ENCODE measurements around the gene LGALS7.
A peak's percentile ranks its signal among the peaks of the same experiment; 100 is the strongest.
"Not testable (repeated sequence)": the region's sequence is repeated elsewhere in the genome, so short reads cannot be mapped to it uniquely, and the experiment has no call there.

LGALS7 gene

DNA sequence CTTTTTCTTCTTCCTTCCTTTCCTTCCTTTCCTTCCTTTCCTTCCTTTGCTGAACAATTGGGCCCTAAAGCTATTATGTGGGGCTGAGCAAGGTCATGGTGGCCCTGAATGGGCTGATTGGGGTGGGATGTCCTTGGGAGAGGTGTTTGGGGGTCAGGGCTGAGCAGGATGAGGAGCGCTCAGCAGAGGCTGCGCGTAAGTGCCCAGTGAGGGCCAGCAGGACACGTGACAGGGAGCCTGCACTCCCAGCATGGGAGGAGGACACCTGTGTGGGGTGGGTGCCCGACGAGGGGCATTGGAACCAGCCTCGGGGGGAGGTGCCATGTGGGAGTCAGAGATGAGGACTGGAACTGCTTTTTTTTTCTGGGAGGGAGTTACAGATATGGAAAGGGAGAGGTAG is 5.4 kb upstream of the LGALS7 start:
- Histone ChIP-seq H3K27me3 (replicated peaks; ENCODE audit: control insufficient read depth, insufficient read depth, low read length) (no peaks in the 10 kb centered on the region), H3K4me3 (replicated peaks; ENCODE audit: low read depth, low read length) (no peak overlapping the region), H3K36me3 (ENCODE audit: control insufficient read depth, insufficient read depth, low read length) (no peaks in the 10 kb centered on the region)
- no peak for DNase-seq (ENCODE audit: extremely low read depth, insufficient read length)
- TF ChIP-seq, protein P1, sequence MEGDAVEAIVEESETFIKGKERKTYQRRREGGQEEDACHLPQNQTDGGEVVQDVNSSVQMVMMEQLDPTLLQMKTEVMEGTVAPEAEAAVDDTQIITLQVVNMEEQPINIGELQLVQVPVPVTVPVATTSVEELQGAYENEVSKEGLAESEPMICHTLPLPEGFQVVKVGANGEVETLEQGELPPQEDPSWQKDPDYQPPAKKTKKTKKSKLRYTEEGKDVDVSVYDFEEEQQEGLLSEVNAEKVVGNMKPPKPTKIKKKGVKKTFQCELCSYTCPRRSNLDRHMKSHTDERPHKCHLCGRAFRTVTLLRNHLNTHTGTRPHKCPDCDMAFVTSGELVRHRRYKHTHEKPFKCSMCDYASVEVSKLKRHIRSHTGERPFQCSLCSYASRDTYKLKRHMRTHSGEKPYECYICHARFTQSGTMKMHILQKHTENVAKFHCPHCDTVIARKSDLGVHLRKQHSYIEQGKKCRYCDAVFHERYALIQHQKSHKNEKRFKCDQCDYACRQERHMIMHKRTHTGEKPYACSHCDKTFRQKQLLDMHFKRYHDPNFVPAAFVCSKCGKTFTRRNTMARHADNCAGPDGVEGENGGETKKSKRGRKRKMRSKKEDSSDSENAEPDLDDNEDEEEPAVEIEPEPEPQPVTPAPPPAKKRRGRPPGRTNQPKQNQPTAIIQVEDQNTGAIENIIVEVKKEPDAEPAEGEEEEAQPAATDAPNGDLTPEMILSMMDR (IDR thresholded peaks at IDR 0.05; ENCODE audit: insufficient read depth, low read length, poor library complexity, severe bottlenecking) = no peak

DNA sequence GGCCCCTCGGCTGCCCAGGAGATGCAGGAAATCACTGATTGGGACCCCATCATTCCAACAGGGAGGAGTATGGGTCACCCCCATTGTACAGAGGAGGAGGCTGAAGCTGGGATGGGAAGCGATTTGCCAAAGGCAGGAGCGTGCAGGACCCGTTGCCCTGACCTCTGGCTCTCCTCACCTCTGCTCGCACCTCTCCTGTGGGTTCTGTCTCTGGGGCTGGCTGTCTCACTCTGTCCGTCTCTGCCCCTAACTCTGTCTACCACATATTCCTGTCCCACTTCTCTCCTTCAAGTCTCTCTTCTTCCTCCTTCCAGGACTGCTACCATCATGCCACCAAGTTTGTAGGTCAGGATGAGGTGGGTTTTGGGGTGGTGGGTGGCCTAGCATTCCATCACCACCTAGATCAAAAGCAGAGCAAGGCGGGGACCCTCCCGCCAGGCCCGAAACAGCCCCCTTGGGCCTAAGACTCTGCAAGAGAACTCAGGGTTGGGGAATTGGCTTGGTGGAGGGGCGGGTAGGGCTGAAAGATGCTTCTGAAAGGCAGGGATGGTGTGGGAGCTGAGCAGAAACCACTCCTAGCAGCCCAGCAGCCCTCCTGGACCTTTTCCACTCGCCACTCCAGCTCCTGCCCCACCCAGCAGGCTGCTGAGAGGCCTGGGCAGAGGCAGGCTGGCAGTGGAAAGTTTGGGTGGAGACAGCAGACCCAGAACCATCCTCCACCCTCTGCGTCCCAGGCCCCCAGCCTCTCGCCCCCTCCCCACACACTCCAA is 1.0 kb upstream of the LGALS7 start:
- TF ChIP-seq, protein P1 (IDR thresholded peaks at IDR 0.05; ENCODE audit: insufficient read depth, low read length, poor library complexity, severe bottlenecking) = no peak
- Histone ChIP-seq H3K4me3 (replicated peaks; ENCODE audit: low read depth, low read length) (no peak overlapping the region), H3K27me3 (replicated peaks; ENCODE audit: control insufficient read depth, insufficient read depth, low read length) (no peaks in the 10 kb centered on the region), H3K36me3 (ENCODE audit: control insufficient read depth, insufficient read depth, low read length) (no peaks in the 10 kb centered on the region)
- DNase-seq (ENCODE audit: extremely low read depth, insufficient read length) = no peak

- H3K27me3 ChIP-seq (replicated peaks; ENCODE audit: control insufficient read depth, insufficient read depth, low read length); DNase-seq (ENCODE audit: extremely low read depth, insufficient read length); H3K36me3 ChIP-seq (ENCODE audit: control insufficient read depth, insufficient read depth, low read length); H3K4me3 ChIP-seq (replicated peaks; ENCODE audit: low read depth, low read length): not testable (repeated sequence)
These were observed 1.7 kb downstream of the LGALS7 start for GRCh38 chr19:38771569-38771968.

- not testable (repeated sequence) for H3K4me3 ChIP-seq (replicated peaks; ENCODE audit: low read depth, low read length); DNase-seq (ENCODE audit: extremely low read depth, insufficient read length); H3K36me3 ChIP-seq (ENCODE audit: control insufficient read depth, insufficient read depth, low read length); H3K27me3 ChIP-seq (replicated peaks; ENCODE audit: control insufficient read depth, insufficient read depth, low read length)
These were observed 2.4 kb downstream of the LGALS7 start for GRCh38 chr19:38770949-38771275.

- H3K4me3 ChIP-seq (replicated peaks; ENCODE audit: low read depth, low read length); DNase-seq (ENCODE audit: extremely low read depth, insufficient read length); H3K36me3 ChIP-seq (ENCODE audit: control insufficient read depth, insufficient read depth, low read length); H3K27me3 ChIP-seq (replicated peaks; ENCODE audit: control insufficient read depth, insufficient read depth, low read length): not testable (repeated sequence)
These were observed 2.9 kb downstream of the LGALS7 start for GRCh38 chr19:38770228-38770948.

DNA sequence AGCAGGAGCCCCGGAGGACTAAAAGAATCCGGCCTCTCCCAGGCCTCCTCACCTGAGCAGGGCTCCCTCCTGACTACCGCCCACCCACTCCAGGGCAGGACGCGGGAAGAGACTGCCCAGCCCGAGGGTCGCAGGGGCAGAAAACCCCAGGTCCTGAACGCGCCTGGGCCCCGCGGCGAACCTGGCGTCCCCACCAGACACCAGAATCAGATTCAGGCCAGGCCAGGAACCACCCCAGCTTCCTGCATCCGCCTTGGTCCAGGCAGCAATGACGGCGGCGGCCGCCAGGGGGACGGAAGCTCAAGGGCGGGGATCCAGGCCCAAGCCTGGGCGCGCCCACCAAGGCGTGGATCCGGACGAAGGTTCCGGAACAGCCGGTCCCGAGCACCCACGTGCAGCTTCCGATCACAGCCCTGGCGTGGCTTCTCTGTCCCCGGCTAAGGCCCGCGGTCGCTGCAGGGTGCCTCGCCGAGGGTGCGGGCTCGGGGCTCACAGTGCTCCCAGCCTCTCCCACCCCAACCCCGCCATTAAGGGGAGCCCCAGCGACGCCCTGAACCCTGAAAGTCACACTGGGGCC is 3.6 kb downstream of the LGALS7 start:
- Histone ChIP-seq H3K36me3 (ENCODE audit: control insufficient read depth, insufficient read depth, low read length) (no peaks in the 10 kb centered on the region), H3K4me3 (replicated peaks; ENCODE audit: low read depth, low read length) (peak overlapping the region; percentile 39), H3K27me3 (replicated peaks; ENCODE audit: control insufficient read depth, insufficient read depth, low read length) (no peaks in the 10 kb centered on the region)
- TF ChIP-seq, protein P1 (IDR thresholded peaks at IDR 0.05; ENCODE audit: insufficient read depth, low read length, poor library complexity, severe bottlenecking) = peak; percentile 83
- peak; percentile 88 for DNase-seq (ENCODE audit: extremely low read depth, insufficient read length)

DNA sequence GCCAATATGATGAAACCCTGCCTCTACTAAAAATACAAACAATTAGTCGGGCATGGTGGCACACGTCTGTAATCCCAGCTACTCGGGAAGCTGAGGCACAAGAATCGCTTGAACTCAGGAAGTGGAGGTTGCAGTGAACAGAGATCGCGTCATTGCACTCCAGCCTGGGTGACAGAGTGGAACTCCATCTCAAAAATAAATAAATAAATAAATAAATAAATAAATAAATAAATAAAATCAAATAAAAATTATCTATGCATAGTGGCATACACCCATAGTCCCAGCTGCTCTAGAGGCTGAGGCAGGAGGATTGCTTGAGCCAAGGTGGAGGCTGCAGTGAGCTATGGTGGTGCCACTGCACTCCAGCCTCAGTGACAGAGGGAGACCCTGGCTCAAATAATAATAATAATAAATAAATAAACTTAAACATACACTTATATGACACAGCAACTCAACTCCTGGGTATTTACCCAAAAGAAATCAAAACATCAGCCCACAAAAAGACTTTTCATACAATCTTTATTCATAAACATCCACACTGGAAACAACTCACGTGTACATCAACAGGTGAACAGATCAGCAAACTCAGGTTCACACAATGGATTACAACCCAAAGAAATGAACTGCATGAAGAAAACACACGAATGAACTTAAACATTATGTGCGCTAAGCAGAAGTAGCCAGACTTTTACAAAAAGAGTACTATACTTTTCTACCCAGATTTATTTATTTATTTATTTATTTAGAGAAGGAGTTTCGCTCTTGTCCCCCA is 6.9 kb downstream of the LGALS7 start:
- Histone ChIP-seq H3K36me3 (ENCODE audit: control insufficient read depth, insufficient read depth, low read length) (no peaks in the 10 kb centered on the region), H3K27me3 (replicated peaks; ENCODE audit: control insufficient read depth, insufficient read depth, low read length) (no peaks in the 10 kb centered on the region), H3K4me3 (replicated peaks; ENCODE audit: low read depth, low read length) (no peak overlapping the region)
- DNase-seq (ENCODE audit: extremely low read depth, insufficient read length) = no peak
- TF ChIP-seq, protein P1 (IDR thresholded peaks at IDR 0.05; ENCODE audit: insufficient read depth, low read length, poor library complexity, severe bottlenecking) = no peak

All from GM06990 (cell line).